Spleen (tissue), 11 donors: ENCODE results near the gene PRPF19. TPM values are rescaled to one million over a fixed set of nuclear protein-coding genes. Genes with fewer than 3 reads are reported as not detected.

Experiments used
- DNase-seq: peaks from one replicate; pipeline ENCODE4 v3.0.0-alpha.2; 2020
- H3K27ac ChIP-seq, 8 donors: fragments of 200-600 bp; sonication (generic) in 7 of 8; 1 replicate in 4 of 8; 2 replicates in 4 of 8; pipeline versions ENCODE4 v1.5.0 to v1.8.0; 2016 to 2021; ENCODE audit warnings: inconsistent platforms in 4 of 8, mild to moderate bottlenecking in 4 of 8, moderate library complexity in 1 of 8
- H3K27me3 ChIP-seq, 7 donors: fragments of 200-600 bp; sonication (generic) in 6 of 7; replicated peaks in 1 of 7; 1 replicate in 4 of 7; 2 replicates in 3 of 7; pipeline versions ENCODE4 v1.5.0 to v1.8.0; 2016 to 2021; ENCODE audit warnings: inconsistent platforms in 3 of 7, mild to moderate bottlenecking in 1 of 7
- H3K36me3 ChIP-seq, 6 donors: fragments of 200-600 bp; sonication (generic) in 5 of 6; 1 replicate in 4 of 6; 2 replicates in 2 of 6; pipeline versions ENCODE4 v1.5.0 to v1.8.0; 2016 to 2021; ENCODE audit warnings: inconsistent platforms in 2 of 6
- H3K4me1 ChIP-seq, 6 donors: fragments of 200-600 bp; sonication (generic) in 5 of 6; 1 replicate in 3 of 6; 2 replicates in 3 of 6; pipeline versions ENCODE4 v1.5.0 to v1.8.0; 2016 to 2021; ENCODE audit warnings: inconsistent platforms in 3 of 6
- H3K4me3 ChIP-seq, 8 donors: fragments of 200-600 bp; sonication (generic) in 7 of 8; 1 replicate in 4 of 8; 2 replicates in 4 of 8; pipeline versions ENCODE4 v1.5.0 to v1.8.0; 2016 to 2021; ENCODE audit warnings: inconsistent platforms in 4 of 8, mild to moderate bottlenecking in 4 of 8, moderate library complexity in 2 of 8
- H3K9me3 ChIP-seq, 8 donors: fragments of 200-600 bp; sonication (generic) in 7 of 8; 1 replicate in 4 of 8; 2 replicates in 4 of 8; pipeline versions ENCODE4 v1.5.0 to v1.8.0; 2016 to 2021; ENCODE audit warnings: inconsistent platforms in 4 of 8
- POLR2A ChIP-seq, 3 donors: fragments of 450-650 bp; IDR thresholded peaks; one replicate each; pipeline ENCODE4 v1.5.1; 2017; ENCODE audit warnings: antibody characterized with exemption in 3 of 3, mild to moderate bottlenecking in 1 of 3
- POLR2AphosphoS5 ChIP-seq, 3 donors: sonication (generic); formaldehyde crosslinking; IDR thresholded peaks; one replicate each; pipeline ENCODE4 v1.5.1; 2017; ENCODE audit warnings: antibody characterized with exemption in 3 of 3
- WGBS, 5 donors: extraction: QIAGEN DNeasy Blood & Tissue Kit in 3 of 5; methylation state at CpG; one replicate each; pipeline versions ENCODE4 v1.1.5 to v1.1.7; 2013 to 2018; 5-methylcytosine and 5-hydroxymethylcytosine counted together
- intact Hi-C: fragments of 100-400 bp; cut with DNase I; formaldehyde crosslinking; loops from one replicate; pipeline ENCODE4 v1.15.0; 2023; ENCODE audit warnings: low total_unique reads
- polyA plus RNA-seq, 3 donors: library from polyadenylated mRNA; stranded (reverse); fragments of 200-250 nt; gene quantifications; one replicate each; pipeline ENCODE4 v1.2.1, GENCODE V29; 2013
- total RNA-seq, 7 donors: library from RNA; depleted of rRNA in 3 of 7; stranded (reverse); fragments of >200 nt in 3 of 7; fragmentation: NEBNext Ultra II Directional in 4 of 7; extraction: Animal tissue kit (Norgen Biotek cat#: 25700) in 4 of 7; gene quantifications; one replicate each; pipeline versions ENCODE4 v1.1.0 to v1.2.1, GENCODE V29; 2016 to 2021
- TF ChIP-seq, protein P1 (sequence below), 11 experiments: fragments of 200-600 bp in 7 of 11; fragments of 450-650 bp in 4 of 11; sonication (generic) in 4 of 11; IDR thresholded peaks in 8 of 11; conservative IDR thresholded peaks in 3 of 11; 1 replicate in 7 of 11; 2 replicates in 4 of 11; pipeline versions ENCODE4 v1.4.0 to v1.8.0; 2016 to 2021; ENCODE audit warnings: antibody characterized with exemption in 11 of 11, inconsistent platforms in 4 of 11, mild to moderate bottlenecking in 1 of 11
- donor health status: healthy with polysubstance abuse.
- donor health status: DM: no; HTN: no; CAD: no; lungs with moderate emphysema.
- donor health status: DM: no; HTN: no; CAD: no.
- donor health status: Bipolar disorder and iron deficiency.
- donor health status: healthy.
- donor health status: DM: no; HTN: no; CAD: no.
- donor health status: DM: yes; HTN: yes; CAD: no.

PRPF19 gene
- total and polyA plus RNA-seq, 10 donors = 58.7 to 81.1 (median 70.1) TPM

DNA sequence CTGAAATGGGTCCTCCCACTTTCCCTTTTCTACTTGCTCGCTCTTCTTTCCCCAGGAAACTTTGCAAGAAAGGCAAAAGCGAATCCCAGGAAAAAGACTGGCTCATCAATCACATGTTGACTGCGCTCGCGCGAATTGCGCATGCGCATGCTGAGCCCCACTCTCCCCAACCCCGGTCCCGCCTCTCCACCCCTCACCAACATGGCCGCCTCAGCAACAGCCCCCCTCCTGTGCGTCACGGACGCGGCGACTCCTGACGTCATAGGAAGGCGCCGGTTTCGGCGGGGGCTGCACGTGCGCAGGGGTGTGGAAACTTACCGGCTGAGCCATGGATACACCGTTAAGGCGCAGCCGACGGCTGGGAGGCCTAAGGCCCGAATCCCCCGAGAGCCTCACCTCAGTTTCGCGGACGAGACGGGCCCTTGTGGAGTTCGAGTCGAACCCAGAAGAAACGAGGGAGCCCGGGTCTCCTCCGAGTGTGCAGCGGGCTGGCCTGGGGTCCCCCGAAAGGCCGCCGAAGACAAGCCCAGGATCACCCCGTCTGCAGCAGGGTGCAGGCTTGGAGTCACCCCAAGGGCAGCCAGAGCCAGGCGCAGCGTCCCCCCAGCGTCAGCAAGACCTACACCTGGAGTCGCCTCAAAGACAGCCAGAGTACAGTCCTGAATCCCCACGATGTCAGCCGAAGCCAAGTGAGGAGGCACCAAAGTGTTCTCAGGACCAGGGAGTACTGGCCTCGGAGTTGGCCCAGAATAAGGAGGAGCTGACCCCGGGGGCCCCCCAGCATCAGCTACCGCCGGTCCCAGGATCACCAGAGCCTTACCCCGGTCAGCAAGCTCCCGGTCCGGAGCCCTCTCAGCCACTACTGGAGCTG lies 64.4 kb downstream of the PRPF19 start, which contains the start of gene CCDC86:
TSS of gene CCDC86 (plus strand) at position 317 of the 871 bp plus-strand sequence. CDS start at position 329, 12 bp downstream.
- H3K27ac ChIP-seq = peak within 1 kb of the TSS; percentile 51 to 79 (median 72)
- peaks cover 0 to 16% (median under 1%) of the 10 kb centered on the region in 6 donors for H3K36me3 ChIP-seq
- H3K4me3 ChIP-seq = peak within 1 kb of the TSS; percentile 76 to 99 (median 92)
- intact Hi-C loops = loop anchor here (5.0 kb wide), 1 partner anchor 60 kb away; no protein-coding TSS in a partner anchor
- 0 to 2% (median 1%) methylated on average over 51 to 57 of the region's 57 CpGs for WGBS, 5 donors
- TF ChIP-seq, protein P1, sequence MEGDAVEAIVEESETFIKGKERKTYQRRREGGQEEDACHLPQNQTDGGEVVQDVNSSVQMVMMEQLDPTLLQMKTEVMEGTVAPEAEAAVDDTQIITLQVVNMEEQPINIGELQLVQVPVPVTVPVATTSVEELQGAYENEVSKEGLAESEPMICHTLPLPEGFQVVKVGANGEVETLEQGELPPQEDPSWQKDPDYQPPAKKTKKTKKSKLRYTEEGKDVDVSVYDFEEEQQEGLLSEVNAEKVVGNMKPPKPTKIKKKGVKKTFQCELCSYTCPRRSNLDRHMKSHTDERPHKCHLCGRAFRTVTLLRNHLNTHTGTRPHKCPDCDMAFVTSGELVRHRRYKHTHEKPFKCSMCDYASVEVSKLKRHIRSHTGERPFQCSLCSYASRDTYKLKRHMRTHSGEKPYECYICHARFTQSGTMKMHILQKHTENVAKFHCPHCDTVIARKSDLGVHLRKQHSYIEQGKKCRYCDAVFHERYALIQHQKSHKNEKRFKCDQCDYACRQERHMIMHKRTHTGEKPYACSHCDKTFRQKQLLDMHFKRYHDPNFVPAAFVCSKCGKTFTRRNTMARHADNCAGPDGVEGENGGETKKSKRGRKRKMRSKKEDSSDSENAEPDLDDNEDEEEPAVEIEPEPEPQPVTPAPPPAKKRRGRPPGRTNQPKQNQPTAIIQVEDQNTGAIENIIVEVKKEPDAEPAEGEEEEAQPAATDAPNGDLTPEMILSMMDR (IDR thresholded peaks at IDR 0.05 in 8 of 11, conservative IDR thresholded peaks at IDR 0.05 in 3 of 11) = peak in 1 of 11 experiments; percentile 19
- TF ChIP-seq POLR2A (IDR thresholded peaks at IDR 0.05) (peak in 1 of 3 donors; percentile 78), POLR2AphosphoS5 (IDR thresholded peaks at IDR 0.05) (peak; percentile 93 to 96 (median 94))
- no peaks in the 10 kb centered on the region for H3K27me3 ChIP-seq
- DNase-seq = peak; percentile 97
- peaks cover 20 to 54% (median 44%) of the 10 kb centered on the region in 6 donors for H3K4me1 ChIP-seq
- H3K9me3 ChIP-seq = no peaks in the 10 kb centered on the region

Other genes starting within 250 kb of the PRPF19 start
- not detected for gene MS4A8, start 207.0 kb downstream of the PRPF19 start, total RNA-seq
- gene MS4A8, start 207.0 kb downstream of the PRPF19 start, polyA plus RNA-seq = under 1 TPM in 1 of 3 donors, not detected in 2; 0.19 TPM
- gene MS4A18, start 181.9 kb downstream of the PRPF19 start, total RNA-seq = not detected
- gene MS4A18, start 181.9 kb downstream of the PRPF19 start, polyA plus RNA-seq = not detected
- gene MS4A15, start 149.7 kb downstream of the PRPF19 start, total RNA-seq = not detected
- not detected for gene MS4A15, start 149.7 kb downstream of the PRPF19 start, polyA plus RNA-seq
- not detected for gene MS4A10, start 121.3 kb downstream of the PRPF19 start, total RNA-seq
- not detected for gene MS4A10, start 121.3 kb downstream of the PRPF19 start, polyA plus RNA-seq
- 10 to 100 TPM in 6 of 7 donors, 1 to 10 TPM in 1; 8.3 to 21.6 (median 11.3) TPM for gene CCDC86, start 64.5 kb downstream of the PRPF19 start, total RNA-seq
- 10 to 100 TPM in 2 of 3 donors, 1 to 10 TPM in 1; 7.6 to 15.4 (median 13.3) TPM for gene CCDC86, start 64.5 kb downstream of the PRPF19 start, polyA plus RNA-seq
- 1 to 10 TPM in 1 of 7 donors, under 1 TPM in 5, not detected in 1; 0.16 to 1.1 (median 0.48) TPM for gene PTGDR2, start 50.6 kb downstream of the PRPF19 start, total RNA-seq
- gene PTGDR2, start 50.6 kb downstream of the PRPF19 start, polyA plus RNA-seq = under 1 TPM; 0.10 to 0.22 (median 0.14) TPM
- not detected for gene ZP1, start 39.0 kb downstream of the PRPF19 start, total RNA-seq
- under 1 TPM in 2 of 3 donors, not detected in 1; 0.05 to 0.07 TPM for gene ZP1, start 39.0 kb downstream of the PRPF19 start, polyA plus RNA-seq
- 100 to 1,000 TPM in 6 of 7 donors, 10 to 100 TPM in 1; 82.1 to 125 (median 109) TPM for gene TMEM109, start 7.6 kb upstream of the PRPF19 start, total RNA-seq
- 10 to 100 TPM; 53.6 to 84.7 (median 84.5) TPM for gene TMEM109, start 7.6 kb upstream of the PRPF19 start, polyA plus RNA-seq
- gene TMEM132A, start 17.9 kb upstream of the PRPF19 start, total RNA-seq = 10 to 100 TPM in 4 of 7 donors, 1 to 10 TPM in 3; 5.6 to 15.6 (median 13.0) TPM
- gene TMEM132A, start 17.9 kb upstream of the PRPF19 start, polyA plus RNA-seq = 10 to 100 TPM in 1 of 3 donors, 1 to 10 TPM in 2; 5.7 to 11.4 (median 7.1) TPM
- gene SLC15A3, start 45.6 kb upstream of the PRPF19 start, total RNA-seq = 100 to 1,000 TPM in 4 of 7 donors, 10 to 100 TPM in 3; 62.9 to 133 (median 114) TPM
- gene SLC15A3, start 45.6 kb upstream of the PRPF19 start, polyA plus RNA-seq = 100 to 1,000 TPM in 2 of 3 donors, 10 to 100 TPM in 1; 83.8 to 139 (median 115) TPM
- 10 to 100 TPM; 13.4 to 47.6 (median 31.4) TPM for gene CD6, start 65.1 kb upstream of the PRPF19 start, total RNA-seq
- gene CD6, start 65.1 kb upstream of the PRPF19 start, polyA plus RNA-seq = 10 to 100 TPM; 10.9 to 21.8 (median 20.3) TPM
- 10 to 100 TPM in 6 of 7 donors, 1 to 10 TPM in 1; 9.2 to 27.4 (median 18.3) TPM for gene CD5, start 195.9 kb upstream of the PRPF19 start, total RNA-seq
- 1 to 10 TPM; 2.7 to 6.3 (median 4.9) TPM for gene CD5, start 195.9 kb upstream of the PRPF19 start, polyA plus RNA-seq